Stimulated activated CD8-positive, alpha-beta memory T cell treated with anti-CD3 and anti-CD28 coated beads, Interleukin-15, amount 100 ng/mL, for 4 hours (primary cell): ENCODE results near the gene PITPNM1.
"Not testable (repeated sequence)": the region's sequence is repeated elsewhere in the genome, so short reads cannot be mapped to it uniquely, and the experiment has no call there.

Experiments
- DNase-seq, 2 donors: peaks; one replicate each; pipeline ENCODE4 v3.0.0-alpha.2; 2020; ENCODE audit warnings: low read depth in 2 of 2

Gene PITPNM1

DNA sequence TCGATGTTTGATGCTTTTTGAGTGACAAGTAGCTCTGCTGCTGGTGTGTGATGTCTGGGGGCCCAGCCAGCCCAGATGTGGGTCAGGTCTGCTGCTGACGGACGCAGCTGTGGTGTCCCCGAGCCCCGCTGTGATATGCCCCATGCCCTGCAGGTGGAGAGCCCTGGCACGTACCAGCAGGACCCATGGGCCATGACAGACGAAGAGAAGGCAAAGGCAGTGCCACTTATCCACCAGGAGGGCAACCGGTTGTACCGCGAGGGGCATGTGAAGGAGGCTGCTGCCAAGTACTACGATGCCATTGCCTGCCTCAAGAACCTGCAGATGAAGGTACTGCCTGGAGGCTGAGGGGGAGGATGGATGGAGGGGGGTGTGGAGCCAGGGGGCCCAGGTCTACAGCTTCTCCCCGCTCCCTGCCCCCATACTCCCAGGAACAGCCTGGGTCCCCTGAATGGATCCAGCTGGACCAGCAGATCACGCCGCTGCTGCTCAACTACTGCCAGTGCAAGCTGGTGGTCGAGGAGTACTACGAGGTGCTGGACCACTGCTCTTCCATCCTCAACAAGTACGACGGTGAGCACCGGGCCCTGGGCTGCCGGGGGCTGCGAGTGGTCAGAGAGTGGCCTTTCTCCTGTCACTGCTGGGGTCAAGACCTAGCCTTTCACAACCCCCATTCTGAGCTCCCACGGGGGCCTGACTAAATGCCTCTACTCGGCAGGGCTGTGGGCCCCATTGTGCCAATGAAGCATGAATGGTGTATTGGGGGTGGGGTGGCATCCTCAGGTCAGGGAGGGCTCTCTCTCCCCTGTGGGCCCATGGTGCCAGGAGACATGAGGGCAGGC is 15.1 kb downstream of the PITPNM1 start:
- DNase-seq = no peak

- no peak for DNase-seq
Observed at GRCh38 chr11:67489203-67489884, 15.8 kb downstream of the PITPNM1 start.

GRCh38 chr11:67486481-67487195 is 18.5 kb downstream of the PITPNM1 start:
- DNase-seq = no peak

DNA sequence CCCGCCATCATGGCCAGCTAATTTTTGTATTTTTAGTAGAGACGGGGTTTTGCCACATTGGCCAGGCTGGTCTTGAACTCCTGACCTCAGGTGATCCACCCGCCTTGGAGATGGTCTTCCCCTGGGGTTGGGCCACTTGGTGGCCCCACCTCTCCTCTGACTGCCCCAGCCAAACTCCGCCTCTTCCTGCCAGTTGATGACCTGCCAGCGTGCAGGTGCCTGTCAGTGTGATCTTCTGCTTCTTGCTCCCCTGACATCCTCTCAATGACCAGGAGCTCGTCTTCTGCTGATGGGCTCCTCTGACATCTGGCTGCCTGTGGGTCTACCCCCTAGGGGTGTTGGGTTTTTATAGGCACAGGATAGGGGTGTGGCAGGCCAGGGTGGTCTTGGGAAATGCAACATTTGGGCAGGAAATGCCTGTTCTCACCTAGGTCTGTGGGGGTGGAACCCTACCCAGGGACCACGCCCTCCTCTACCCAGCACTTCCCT is 19.2 kb downstream of the PITPNM1 start:
- not testable (repeated sequence) for DNase-seq

DNA sequence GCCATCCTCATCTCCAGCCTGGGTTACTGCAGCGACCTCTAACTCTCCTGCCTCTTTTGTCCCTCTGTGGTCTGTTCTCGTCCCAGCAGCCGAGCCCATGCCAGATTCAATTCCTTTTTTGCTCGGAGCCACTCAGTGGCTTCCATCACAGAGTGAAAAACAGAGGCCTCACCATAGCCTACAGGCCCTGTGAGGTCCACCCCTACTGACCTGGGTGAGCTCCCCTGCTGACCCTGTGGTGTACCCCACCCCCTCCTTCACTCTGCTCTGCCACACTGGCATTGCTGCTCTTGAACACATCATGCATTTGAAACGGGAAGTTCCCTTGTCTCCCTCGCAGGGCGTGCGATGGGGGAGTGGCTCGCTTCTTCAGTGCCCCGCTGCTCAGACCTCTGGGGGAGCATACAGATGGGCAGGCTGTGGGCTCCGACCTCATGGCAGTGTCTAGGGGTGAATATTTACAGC is 20.3 kb downstream of the PITPNM1 start:
- no peak for DNase-seq

- DNase-seq = no peak
Observed at GRCh38 chr11:67483831-67484665, 21.1 kb downstream of the PITPNM1 start.

- DNase-seq = peak; percentile 89 to 94
Observed at GRCh38 chr11:67482827-67483798, 22.1 kb downstream of the PITPNM1 start, which contains the start of gene AIP. AIP (plus strand) TSS chr11:67483026; CDS start chr11:67483159, 133 bp downstream.

GRCh38 chr11:67482275-67482826 is 22.8 kb downstream of the PITPNM1 start:
- DNase-seq = no peak

- DNase-seq = not testable (repeated sequence)
Observed at GRCh38 chr11:67477344-67478050, 27.7 kb downstream of the PITPNM1 start.

- DNase-seq = not testable (repeated sequence)
Observed at GRCh38 chr11:67476692-67477091, 28.5 kb downstream of the PITPNM1 start.

DNA sequence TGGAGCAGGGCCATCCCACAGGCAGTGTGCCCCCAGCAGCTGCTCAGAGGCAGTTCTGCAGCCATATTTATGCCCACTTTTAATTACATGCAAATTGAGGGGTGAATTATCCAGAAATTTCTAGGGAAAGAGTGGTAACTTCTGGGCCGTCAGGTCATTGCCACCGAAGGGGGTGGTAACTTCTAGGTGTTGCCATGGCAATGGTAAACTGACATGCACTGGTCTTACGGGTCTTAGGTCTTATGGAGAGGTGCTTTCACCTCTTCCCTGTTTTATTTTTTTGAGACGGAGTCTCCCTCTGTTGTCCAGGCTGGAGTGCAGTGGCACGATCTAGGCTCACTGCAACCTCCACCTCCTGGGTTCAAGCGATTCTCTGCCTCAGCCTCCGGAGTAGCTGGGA is 32.3 kb downstream of the PITPNM1 start:
- DNase-seq = no peak

- no peak for DNase-seq
Observed at GRCh38 chr11:67470337-67471002, 34.7 kb downstream of the PITPNM1 start.

DNA sequence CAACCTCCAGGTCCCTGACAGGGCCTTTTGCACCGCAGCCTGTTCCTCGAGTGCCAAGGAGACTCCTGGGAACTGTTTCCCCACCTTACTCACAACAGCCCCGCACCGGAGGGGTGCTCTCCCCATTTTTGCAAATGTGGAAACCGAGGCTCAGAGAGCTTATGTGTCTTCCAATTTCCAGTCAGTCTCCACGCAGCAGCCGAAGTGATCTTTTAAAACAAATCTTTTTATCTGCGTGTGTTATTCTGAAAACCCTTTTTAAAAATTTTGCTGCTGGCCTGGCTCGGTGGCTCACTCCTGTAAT is 35.7 kb downstream of the PITPNM1 start:
- no peak for DNase-seq

- peak; percentile 80 to 84 for DNase-seq
Observed at GRCh38 chr11:67468759-67469507, 36.2 kb downstream of the PITPNM1 start, which contains the start of gene TMEM134. TMEM134 (minus strand) TSS chr11:67469251; CDS start chr11:67469192, 59 bp downstream.

DNA sequence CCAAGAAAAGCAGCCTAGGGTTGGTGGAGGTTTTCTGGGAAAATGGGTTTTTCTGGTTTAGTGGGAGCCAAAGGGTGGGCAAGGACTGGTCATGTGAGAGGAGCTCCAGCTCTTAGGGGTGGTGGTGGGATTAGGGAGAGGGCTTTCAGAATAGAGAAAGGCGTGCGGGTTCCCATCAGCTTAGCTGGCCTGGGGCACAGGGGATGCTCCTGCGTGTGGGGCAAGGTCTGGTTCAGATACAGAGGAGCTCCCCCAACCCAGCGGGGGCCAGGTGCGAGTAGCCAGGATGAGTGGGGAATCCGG is 36.8 kb downstream of the PITPNM1 start:
- no peak for DNase-seq

- DNase-seq = no peak
Observed at GRCh38 chr11:67468056-67468455, 37.1 kb downstream of the PITPNM1 start.

DNA sequence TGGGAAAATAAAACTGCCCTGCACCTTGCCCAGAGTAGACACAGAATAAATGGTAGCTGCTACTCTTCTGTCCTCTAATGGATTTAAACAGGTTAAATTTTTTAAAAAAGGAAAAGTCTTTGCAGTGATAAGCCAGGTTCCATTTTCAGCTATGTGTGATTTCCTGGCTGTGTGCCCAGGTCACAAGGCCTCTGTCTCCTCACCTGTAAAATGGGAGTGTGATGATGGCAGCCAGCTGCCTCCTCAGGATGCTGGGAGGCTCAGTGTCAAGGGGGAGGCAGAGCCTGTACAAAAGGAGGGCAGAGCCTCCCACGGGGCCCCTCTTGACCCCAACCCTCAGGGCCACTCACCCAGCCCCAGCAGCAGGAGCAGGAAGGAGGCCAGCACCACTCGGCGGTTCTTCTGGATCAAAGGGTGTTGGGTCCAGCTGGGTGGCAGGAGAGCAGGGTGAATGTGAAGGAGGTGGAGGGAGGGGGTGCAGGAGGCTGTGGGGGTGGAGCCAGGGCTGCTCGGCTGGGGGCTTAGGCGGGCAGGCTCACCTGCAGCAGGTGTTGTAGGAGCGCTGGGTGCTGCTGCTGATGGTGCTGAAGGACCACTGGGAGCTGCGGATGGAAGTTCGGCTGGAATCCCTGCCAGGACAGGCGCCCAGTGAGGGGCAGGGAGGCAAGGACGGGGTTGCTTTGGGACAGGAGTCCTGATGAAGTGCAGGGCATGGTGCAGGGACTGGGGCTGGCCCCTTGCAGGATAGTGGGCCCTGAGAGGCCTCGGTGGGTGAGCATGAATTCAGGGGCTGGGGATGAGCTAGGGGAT is 38.0 kb downstream of the PITPNM1 start:
- DNase-seq = no peak
